Uterus (tissue), 4 donors: ENCODE results near the gene NANOS1. TPM values are rescaled to one million over a fixed set of nuclear protein-coding genes. Genes with fewer than 3 reads are reported as not detected.

Experiments used
- DNase-seq, 2 donors: peaks; one replicate each; pipeline ENCODE4 v3.0.0-alpha.2; 2019 to 2020
- H3K27ac ChIP-seq, 2 donors: fragments of 200-600 bp; sonication (generic); 1 replicate in 1 of 2; 2 replicates in 1 of 2; pipeline ENCODE4 v1.5.1; 2016 to 2018
- H3K27me3 ChIP-seq, 2 donors: fragments of 200-600 bp; sonication (generic); one replicate each; pipeline ENCODE4 v1.5.1; 2018 to 2019; ENCODE audit warnings: control low read depth in 1 of 2
- H3K36me3 ChIP-seq, 2 donors: fragments of 200-600 bp; sonication (generic); one replicate each; pipeline ENCODE4 v1.5.1; 2019; ENCODE audit warnings: control low read depth in 1 of 2
- H3K4me1 ChIP-seq, 2 donors: fragments of 200-600 bp; sonication (generic); one replicate each; pipeline ENCODE4 v1.5.1; 2018 to 2019; ENCODE audit warnings: control low read depth in 1 of 2
- H3K4me3 ChIP-seq, 2 donors: fragments of 200-600 bp; sonication (generic); 1 replicate in 1 of 2; 2 replicates in 1 of 2; pipeline ENCODE4 v1.5.1; 2018 to 2019; ENCODE audit warnings: mild to moderate bottlenecking in 1 of 2
- H3K9me3 ChIP-seq, 2 donors: fragments of 200-600 bp; sonication (generic); one replicate each; pipeline ENCODE4 v1.5.1; 2019; ENCODE audit warnings: control low read depth in 1 of 2
- CTCF ChIP-seq, 4 experiments: fragments of 200-600 bp in 2 of 4; fragments of 450-650 bp in 2 of 4; sonication (generic) in 2 of 4; IDR thresholded peaks; one replicate each; pipeline ENCODE4 v1.5.1; 2016 to 2019; ENCODE audit warnings: antibody characterized with exemption in 4 of 4, mild to moderate bottlenecking in 2 of 4, moderate library complexity in 1 of 4
- POLR2A ChIP-seq, 2 donors: fragments of 450-650 bp; IDR thresholded peaks; one replicate each; pipeline ENCODE4 v1.6.1; 2016; ENCODE audit warnings: antibody characterized with exemption in 2 of 2, mild to moderate bottlenecking in 1 of 2, moderate library complexity in 1 of 2
- intact Hi-C: fragments of 100-400 bp; cut with DNase I; formaldehyde crosslinking; loops from one replicate; pipeline ENCODE4 v1.15.1; 2023; ENCODE audit warnings: low total_unique reads
- small RNA-seq: library from RNA; depleted of rRNA; stranded (forward); fragments of <200 nt; gene quantifications from one replicate; pipeline ENCODE3, GENCODE V24; 2016
- total RNA-seq, 4 donors: library from RNA; depleted of rRNA in 3 of 4; stranded (reverse); fragments of >200 nt in 3 of 4; gene quantifications; one replicate each; pipeline versions ENCODE4 v1.1.0 to v1.2.4, GENCODE V29; 2014 to 2023
- donor health status: DM: yes; HTN: yes; CAD: no.

NANOS1 gene
- total RNA-seq, 4 donors from 2014 or later = 0.29 to 4.5 (median 2.1) TPM

GRCh38 chr10:119080521-119081259 is 51.2 kb downstream of the NANOS1 start, which contains the start of gene EIF3A:
TSS of gene EIF3A (minus strand) at chr10:119080817. CDS start at chr10:119080676, 141 bp downstream.
- Histone ChIP-seq H3K27me3 (no peaks in the 10 kb centered on the region), H3K36me3 (no peaks in the 10 kb centered on the region), H3K9me3 (no peaks in the 10 kb centered on the region), H3K4me3 (peak within 1 kb of the TSS; percentile 64 to 96), H3K4me1 (no peaks in the 10 kb centered on the region), H3K27ac (peak within 1 kb of the TSS; percentile 94)
- intact Hi-C loops = no loop called here
- peak; percentile 87 to 94 for DNase-seq
- TF ChIP-seq POLR2A (IDR thresholded peaks at IDR 0.05) (peak; percentile 91 to 94), CTCF (IDR thresholded peaks at IDR 0.05) (peak in 1 of 4 experiments; percentile 4)

Small RNA genes lying within 50 kb of the gene (small RNA-seq; reads per million reads assigned to genes)
- gene RF00413 (not detected), gene SNORA19 (not detected)

Other genes starting within 250 kb of the NANOS1 start
- gene EIF3A, start 51.1 kb downstream of the NANOS1 start, total RNA-seq = 100 to 1,000 TPM in 2 of 4 donors, 10 to 100 TPM in 2; 54.3 to 144 (median 89.2) TPM
- 10 to 100 TPM; 23.8 to 50.2 (median 42.8) TPM for gene DENND10, start 74.4 kb downstream of the NANOS1 start, total RNA-seq
- gene SFXN4, start 136.0 kb downstream of the NANOS1 start, total RNA-seq = 10 to 100 TPM in 3 of 4 donors, 1 to 10 TPM in 1; 1.2 to 22.1 (median 14.8) TPM
- 100 to 1,000 TPM in 3 of 4 donors, 10 to 100 TPM in 1; 90.6 to 231 (median 141) TPM for gene PRDX3, start 149.1 kb downstream of the NANOS1 start, total RNA-seq
- gene GRK5, start 177.9 kb downstream of the NANOS1 start, total RNA-seq = 10 to 100 TPM; 11.6 to 34.6 (median 14.1) TPM